KOPT-K1 (cell line): ENCODE measurements around the gene BRI3.

Experiments
- H3K27ac ChIP-seq: fragments of 200-600 bp; sonication (generic); 2 replicates; pipeline ENCODE4 v1.5.1; 2016; ENCODE audit warnings: antibody characterized with exemption, mild to moderate bottlenecking, low read depth, low read length; ENCODE audit not compliant: poor library complexity, severe bottlenecking
- H3K36me3 ChIP-seq: fragments of 200-600 bp; sonication (generic); 2 replicates; pipeline ENCODE4 v1.5.1; 2017; ENCODE audit warnings: antibody characterized with exemption, mild to moderate bottlenecking, low read length, moderate library complexity; ENCODE audit not compliant: insufficient read depth
- H3K9me3 ChIP-seq: fragments of 200-600 bp; sonication (generic); 2 replicates; pipeline ENCODE4 v1.5.1; 2017; ENCODE audit warnings: antibody characterized with exemption, low read length, mild to moderate bottlenecking; ENCODE audit not compliant: insufficient read depth, poor library complexity, severe bottlenecking

The BRI3 gene

DNA sequence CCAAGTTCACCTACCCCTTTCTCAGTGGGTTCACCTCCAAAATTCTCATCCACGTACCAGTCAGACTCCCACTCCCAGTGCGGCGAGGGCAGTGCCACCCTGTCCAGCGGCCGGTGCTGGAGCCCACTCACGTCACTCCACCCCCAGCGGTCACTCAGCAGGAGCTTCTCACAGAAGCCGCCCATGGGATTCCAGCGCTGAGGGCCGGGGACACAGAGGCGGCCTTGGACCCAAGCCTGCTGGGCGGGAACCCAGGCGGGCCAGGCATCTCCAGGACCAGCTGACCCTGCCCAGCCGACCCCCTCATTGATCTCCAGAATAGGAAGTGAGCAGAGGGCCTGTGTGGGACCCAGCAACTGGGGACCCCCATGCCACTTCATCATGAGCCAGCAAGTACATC is 36.6 kb upstream of the BRI3 start:
- Histone ChIP-seq H3K9me3 (no peaks in the 10 kb centered on the region), H3K36me3 (peaks cover 10% of the 10 kb centered on the region; the same call in 1 of the 2 replicates), H3K27ac (no peak overlapping the region)

DNA sequence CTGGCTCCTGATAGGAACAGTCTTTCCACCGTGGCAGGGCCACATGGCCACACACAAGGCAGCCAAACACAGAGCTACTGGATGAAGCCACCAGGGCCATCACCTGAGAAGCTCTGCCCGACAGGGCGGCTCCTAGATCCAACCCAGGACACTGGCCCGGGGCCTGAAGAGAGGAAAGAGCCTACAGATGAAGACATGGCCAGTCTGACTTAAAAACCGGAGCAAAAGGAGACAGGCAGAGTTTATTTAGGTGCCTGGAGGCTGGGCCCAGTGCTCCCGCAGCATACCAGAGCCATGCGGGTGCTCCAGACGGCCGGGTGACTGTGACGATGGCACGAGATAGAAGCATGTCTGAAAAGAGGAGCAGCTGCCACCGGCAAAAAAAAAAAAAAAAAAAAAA is 33.3 kb upstream of the BRI3 start:
- Histone ChIP-seq H3K9me3 (no peaks in the 10 kb centered on the region), H3K36me3 (peaks cover 5% of the 10 kb centered on the region; the same call in 1 of the 2 replicates), H3K27ac (no peak overlapping the region)

DNA sequence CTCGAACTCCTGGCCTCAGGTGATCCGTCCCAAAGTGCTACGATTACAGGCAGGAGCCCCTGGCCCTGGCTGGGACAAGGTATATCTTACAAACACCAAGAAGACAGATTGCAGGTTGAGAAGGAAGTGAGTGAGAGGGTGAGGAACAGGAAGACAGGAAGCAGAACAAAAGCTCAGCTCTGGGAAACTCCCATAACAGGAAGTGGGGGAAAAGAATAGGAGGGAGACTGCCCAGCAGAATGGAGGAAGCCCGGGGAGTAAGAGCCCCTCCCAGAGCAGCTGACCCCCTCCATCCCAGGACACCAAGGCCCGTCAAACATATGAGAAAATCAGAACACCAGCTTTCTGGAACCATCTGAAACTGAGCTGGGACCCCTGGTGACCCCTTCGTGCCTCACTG is 32.4 kb upstream of the BRI3 start:
- Histone ChIP-seq H3K27ac (no peak overlapping the region), H3K9me3 (no peaks in the 10 kb centered on the region), H3K36me3 (peaks cover 3% of the 10 kb centered on the region; the same call in 1 of the 2 replicates)

DNA sequence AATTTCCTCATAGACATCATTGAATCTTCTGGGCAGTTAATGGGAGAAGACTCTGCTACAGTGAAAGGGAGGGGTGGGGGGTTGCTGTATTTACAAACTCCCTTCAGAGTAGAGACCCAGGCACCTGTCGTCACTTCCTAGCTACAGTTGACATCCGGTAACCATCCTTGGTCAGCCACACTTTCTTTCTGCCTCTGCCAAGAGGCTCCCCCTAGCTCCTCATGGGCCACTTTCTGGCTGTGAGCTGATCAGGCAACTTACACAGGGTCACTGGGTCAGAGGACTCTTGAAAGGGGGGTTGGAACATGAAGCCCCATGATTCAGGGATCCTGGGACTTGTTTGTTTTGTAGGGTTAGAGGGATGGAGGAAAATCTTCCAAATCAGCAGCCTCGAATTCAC is 30.7 kb upstream of the BRI3 start:
- Histone ChIP-seq H3K36me3 (peaks cover 8% of the 10 kb centered on the region; the same call in 1 of the 2 replicates), H3K9me3 (no peaks in the 10 kb centered on the region), H3K27ac (peak overlapping the region; percentile 67)

DNA sequence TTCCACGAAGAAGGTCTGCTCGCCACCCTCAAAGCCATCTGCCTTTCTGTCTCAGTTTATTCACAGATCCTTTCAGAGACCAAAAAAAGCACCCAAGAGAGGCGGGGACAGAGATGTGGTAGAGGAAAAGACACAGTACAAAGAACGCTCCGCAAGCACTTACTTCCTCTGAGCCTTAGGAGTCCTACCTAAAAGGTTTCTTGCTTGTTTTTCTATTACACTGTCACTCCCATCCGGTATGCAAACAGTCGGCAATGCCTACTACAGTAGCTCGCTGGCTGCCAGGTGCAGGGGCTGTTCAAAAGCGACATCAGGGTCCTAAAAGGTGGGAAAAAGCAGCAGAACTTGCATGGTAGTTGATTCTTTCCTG is 30.3 kb upstream of the BRI3 start:
- H3K36me3 ChIP-seq = peaks cover 9% of the 10 kb centered on the region; the same call in 1 of the 2 replicates
- peak overlapping the region; percentile 67 for H3K27ac ChIP-seq
- H3K9me3 ChIP-seq = no peaks in the 10 kb centered on the region

DNA sequence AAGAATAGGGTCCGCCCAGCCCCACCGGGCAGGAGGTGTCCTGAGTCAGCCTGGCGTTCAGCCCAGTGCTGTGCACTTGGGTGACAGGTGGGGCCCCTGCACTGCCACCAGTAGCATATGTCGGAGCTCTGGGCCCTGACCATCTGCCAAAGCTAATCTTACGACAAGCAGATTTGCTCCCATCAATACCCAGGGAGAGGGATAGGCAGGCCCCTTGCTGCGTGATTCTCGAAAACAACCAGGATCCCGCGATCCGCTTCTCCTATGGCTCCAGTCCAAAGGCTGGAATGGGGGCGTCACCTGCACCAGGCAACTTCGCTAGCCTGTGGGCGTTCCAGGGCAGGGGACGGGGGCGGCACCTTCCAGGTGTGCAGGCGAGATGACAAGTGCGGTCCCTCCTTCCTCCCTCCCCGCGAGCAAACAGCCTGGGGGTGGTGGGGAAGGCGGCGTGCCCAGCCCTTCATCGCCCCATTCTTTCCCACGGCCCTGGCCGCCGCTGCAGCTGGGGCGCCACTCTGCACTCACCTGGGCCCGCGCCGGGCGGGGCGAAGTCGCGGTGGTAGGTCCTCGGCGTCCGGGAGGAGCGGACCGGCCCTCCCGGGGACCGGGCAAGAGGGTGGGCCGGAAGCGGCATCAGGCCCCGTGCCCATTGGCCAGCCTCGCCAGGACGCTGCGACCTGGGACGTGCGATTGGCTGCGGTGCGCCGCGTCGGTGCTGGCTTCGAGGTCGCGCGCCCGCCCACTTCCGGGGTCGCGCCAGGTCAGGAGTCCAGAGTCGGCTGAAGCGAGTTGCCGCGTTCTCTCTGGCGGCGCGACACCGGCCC is 29.7 kb upstream of the BRI3 start, which contains the start of gene TECPR1:
Gene TECPR1, minus strand, starts transcription at position 632 of the 824 bp plus-strand sequence. CDS start 6,086 bp downstream, outside the sequence.
- Histone ChIP-seq H3K36me3 (peaks cover 15% of the 10 kb centered on the region), H3K9me3 (no peaks in the 10 kb centered on the region), H3K27ac (peak within 1 kb of the TSS; percentile 67)

DNA sequence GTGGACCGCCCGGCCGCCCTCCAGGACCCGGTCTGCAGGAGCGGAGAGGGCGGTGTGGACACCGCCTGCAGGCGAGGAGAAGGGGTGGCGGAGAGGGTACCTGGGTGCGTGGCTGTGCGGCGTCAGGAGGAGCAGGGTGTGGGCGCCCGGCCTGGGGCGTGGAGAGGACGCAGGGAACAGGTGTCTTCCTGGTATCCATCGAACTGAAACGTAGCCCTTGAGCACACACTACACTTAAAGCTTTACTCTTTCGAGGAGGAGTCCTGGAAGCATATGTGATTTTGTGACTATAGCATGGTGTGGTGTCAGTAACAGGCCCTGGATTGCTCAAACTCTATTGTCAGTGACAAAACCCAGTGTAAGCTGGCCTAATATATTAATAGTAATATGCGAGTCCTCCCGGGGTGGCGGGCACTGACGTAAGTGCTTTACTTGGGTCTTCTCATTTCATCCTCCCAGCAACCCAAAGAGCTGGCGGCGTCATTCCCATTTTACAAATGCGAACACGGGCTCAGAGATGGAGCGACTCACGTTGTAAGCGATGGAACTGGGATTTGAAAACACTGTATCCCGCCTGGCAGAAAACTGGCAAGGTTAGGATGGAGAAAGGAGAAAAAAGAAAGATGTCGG is 28.9 kb upstream of the BRI3 start:
- Histone ChIP-seq H3K36me3 (peaks cover 19% of the 10 kb centered on the region), H3K9me3 (no peaks in the 10 kb centered on the region), H3K27ac (peak overlapping the region; percentile 67)

DNA sequence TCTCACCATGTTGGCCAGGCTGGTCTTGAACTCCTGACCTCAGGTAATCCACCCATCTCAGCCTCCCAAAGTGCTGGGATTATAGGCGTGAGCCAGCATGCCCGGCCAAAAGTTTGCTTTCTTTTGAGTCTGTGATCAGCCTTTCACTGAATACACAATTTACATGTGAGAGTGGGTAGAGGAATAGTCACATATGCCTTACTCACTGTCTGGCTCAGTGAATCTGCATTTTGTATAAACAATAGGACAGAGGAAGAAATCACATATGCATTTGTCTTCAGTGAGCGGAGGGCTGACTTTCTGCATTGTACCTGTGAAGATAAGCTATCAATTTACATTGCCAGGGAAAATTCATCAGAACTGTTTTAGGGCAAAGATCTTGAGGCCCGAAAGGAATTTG is 27.0 kb upstream of the BRI3 start:
- Histone ChIP-seq H3K9me3 (no peaks in the 10 kb centered on the region), H3K27ac (no peak overlapping the region), H3K36me3 (peaks cover 23% of the 10 kb centered on the region)

DNA sequence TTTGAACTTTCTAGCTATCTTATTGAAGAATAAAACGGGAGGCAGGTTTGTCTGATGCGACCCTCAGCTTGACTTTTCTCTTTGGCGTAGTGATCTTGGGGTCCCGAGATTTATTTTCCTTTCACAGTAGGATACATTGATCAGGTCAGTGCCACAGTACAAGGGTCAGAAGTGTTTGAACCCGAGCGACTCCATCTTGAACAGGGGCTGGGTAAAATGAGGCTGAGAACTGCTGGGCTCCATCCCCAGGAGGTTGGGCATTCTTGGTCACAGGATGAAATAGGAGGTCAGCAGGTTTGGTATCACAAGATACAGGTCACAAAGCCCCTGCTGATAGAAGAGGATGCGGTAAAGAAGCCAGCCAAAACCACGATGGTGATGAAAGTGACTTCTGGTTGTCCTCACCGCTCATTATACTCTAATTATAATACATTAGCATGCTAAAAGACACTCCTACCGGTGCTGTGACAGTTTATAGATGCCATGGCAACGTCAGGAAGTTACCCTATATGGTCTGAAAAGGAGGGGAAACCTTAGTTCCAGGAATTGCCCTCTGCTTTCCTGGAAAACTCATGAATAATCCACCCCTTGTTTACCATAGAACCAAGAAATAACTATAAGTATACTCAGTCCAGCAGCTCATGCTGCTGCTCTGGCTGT is 26.4 kb upstream of the BRI3 start:
- peaks cover 23% of the 10 kb centered on the region for H3K36me3 ChIP-seq
- H3K9me3 ChIP-seq = no peaks in the 10 kb centered on the region
- no peak overlapping the region for H3K27ac ChIP-seq

DNA sequence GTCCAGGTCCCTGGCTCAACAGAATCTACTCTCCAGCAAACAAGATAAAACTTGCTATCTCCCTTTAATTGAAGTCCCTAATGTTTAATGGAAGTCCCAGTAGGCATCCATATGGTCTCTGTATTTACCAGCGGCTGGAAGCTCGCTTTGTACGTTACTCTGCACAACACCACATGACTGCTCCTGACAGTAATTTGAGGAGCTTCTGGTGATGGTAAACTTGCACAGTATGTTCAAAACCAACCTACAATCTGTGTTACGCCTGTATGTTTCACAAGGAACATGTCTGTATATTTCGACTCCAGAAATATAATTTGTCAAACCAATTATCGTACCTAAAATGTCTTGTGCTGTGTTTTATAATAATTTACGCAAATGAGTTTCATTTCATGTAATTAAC is 25.1 kb upstream of the BRI3 start:
- peaks cover 33% of the 10 kb centered on the region for H3K36me3 ChIP-seq
- no peak overlapping the region for H3K27ac ChIP-seq
- peaks cover 4% of the 10 kb centered on the region for H3K9me3 ChIP-seq

DNA sequence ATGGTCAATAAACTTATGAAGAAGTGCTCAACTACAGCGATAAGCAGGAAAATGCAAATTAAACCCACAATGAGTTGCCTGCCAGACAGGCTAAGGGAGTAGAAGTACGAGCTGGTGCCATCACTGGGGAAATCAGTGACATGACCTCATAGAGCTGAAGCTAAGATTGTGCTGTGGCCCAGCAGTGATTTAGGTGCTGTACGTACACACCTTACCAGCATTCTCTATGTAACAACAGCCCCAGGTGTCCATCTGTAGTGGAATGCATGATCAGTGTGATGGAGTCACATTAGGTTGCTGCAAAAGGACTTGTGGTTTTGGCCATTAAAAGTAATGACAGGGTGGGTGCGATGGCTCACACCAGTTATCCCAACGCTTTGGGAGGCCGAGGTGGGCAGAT is 23.8 kb upstream of the BRI3 start:
- H3K36me3 ChIP-seq = peaks cover 35% of the 10 kb centered on the region
- peaks cover 10% of the 10 kb centered on the region for H3K9me3 ChIP-seq
- H3K27ac ChIP-seq = no peak overlapping the region

DNA sequence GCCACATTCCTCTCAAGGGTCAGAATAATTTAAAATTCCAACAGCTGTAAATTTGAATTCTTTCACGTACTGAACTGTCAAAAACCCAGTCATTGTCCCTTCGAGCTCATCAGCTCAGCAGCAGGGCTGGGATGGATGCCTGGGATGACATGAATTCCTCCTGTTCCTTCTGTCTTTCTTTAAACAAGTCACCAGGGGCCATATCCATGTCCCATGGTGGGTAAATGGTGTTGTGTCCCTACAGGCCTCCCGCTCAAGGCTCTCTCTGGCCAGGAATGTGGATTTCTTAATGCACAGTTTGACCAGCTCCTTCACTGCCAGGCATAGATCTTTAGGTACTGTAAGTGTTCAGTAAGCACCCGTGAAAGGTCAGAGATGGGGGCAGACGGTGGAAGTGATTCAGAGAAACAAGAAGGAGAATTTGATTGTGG is 15.6 kb upstream of the BRI3 start:
- Histone ChIP-seq H3K9me3 (peaks cover 10% of the 10 kb centered on the region), H3K27ac (no peak overlapping the region), H3K36me3 (peaks cover 8% of the 10 kb centered on the region; the same call in 1 of the 2 replicates)

DNA sequence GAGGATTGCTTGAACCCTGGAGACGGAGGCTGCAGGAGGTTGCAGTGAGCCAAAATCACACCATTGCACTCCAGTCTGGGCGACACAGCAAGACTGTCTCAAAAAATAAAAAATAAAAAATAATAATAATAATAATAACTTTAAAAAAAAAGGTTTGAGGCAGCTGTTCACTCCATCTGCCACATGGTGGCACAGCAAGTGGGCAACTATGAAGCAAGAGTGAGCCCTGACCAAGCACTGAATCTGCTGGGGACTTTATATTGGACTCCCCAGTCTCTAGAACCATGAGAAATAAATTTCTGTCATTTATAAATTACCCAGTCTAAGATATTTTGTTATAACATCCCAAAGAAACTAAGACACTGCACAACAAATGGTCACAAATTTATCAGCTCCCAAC is 14.6 kb upstream of the BRI3 start:
- Histone ChIP-seq H3K27ac (no peak overlapping the region), H3K9me3 (peaks cover 2% of the 10 kb centered on the region), H3K36me3 (no peaks in the 10 kb centered on the region; the same call in 1 of the 2 replicates)

DNA sequence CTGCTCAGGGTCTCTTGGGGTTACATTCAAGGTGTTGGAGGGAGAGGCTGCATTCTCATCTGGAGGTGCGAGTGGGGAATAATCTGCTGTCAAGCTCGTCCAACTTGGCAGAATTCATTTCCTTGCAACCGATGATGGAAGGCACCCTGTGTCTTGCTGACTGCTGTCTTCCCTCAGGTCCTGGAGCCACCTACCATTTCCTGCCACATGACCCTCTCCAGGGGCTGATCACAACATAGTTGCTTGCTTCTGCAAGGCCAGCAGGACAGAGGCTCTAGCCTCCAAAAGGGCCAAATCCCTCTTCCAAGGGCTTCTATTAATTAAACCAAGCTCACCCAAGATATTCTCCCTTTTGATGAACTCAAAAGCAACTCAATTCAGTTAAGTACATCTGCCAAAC is 14.2 kb upstream of the BRI3 start:
- no peaks in the 10 kb centered on the region for H3K9me3 ChIP-seq

DNA sequence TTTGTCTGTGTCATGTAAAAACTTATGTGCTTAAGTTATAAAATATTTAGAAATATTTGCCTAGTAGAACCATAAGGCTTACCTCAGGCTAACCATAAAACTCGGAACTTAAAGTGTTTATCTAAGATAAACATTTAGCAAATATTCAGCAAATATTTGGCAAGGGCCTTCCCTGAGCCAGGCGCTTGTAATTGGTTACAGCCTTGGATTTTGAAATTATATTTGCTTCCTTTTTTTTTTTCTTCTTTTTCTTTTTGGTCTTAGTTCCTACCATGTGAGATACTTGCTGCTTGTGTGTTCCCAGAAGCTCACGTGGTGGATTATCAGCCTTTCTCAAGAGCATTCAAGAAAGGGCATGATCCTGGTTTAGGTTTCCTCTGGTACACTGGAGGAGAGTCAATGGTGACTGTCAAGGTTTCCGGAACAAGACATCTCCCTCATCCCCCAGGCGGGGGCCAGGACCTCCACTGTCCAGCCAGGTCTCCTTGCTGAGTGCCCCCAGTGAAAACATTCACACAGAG is 5.2 kb upstream of the BRI3 start:
- H3K27ac ChIP-seq = no peak overlapping the region
- H3K9me3 ChIP-seq = no peaks in the 10 kb centered on the region
- no peaks in the 10 kb centered on the region for H3K36me3 ChIP-seq

More for the DNA sequence above, 14.2 kb upstream of the BRI3 start:
- Histone ChIP-seq H3K36me3 (no peaks in the 10 kb centered on the region; the same call in 1 of the 2 replicates), H3K27ac (no peak overlapping the region)
